ENCODE measurements around the gene GDAP1L1.

DNA sequence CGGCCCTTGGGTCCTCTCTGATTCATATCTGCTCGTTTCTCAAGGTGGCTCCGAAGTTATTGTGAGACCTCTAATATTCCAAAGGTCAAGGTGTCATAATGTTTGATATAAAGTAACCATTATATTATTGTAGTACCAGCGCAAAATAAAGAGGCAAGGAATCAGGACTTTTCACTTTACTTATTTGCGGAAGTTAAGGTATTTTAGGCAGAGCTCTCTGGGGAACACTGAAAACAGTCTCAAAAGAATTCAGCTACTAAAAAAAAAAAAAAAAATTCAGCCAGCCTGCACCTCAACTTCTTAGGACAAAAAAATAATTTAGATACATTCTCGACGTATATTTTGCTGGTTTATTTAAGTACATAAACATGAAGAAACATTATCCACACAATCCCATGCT, 38.9 kb upstream of the GDAP1L1 start:
- TF ChIP-seq, protein P1, sequence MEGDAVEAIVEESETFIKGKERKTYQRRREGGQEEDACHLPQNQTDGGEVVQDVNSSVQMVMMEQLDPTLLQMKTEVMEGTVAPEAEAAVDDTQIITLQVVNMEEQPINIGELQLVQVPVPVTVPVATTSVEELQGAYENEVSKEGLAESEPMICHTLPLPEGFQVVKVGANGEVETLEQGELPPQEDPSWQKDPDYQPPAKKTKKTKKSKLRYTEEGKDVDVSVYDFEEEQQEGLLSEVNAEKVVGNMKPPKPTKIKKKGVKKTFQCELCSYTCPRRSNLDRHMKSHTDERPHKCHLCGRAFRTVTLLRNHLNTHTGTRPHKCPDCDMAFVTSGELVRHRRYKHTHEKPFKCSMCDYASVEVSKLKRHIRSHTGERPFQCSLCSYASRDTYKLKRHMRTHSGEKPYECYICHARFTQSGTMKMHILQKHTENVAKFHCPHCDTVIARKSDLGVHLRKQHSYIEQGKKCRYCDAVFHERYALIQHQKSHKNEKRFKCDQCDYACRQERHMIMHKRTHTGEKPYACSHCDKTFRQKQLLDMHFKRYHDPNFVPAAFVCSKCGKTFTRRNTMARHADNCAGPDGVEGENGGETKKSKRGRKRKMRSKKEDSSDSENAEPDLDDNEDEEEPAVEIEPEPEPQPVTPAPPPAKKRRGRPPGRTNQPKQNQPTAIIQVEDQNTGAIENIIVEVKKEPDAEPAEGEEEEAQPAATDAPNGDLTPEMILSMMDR (conservative IDR thresholded peaks at IDR 0.05; ENCODE audit: low read length): no peak
- TF ChIP-seq EZH2phosphoT487 (IDR thresholded peaks at IDR 0.05; ENCODE audit: borderline replicate concordance, low read depth, low read length): no peak
